Retinal pigment epithelial cell (primary cell): Measurements from ENCODE around the gene SOHLH2.
A peak's percentile ranks its signal among the peaks of the same experiment; 100 is the strongest.

ENCODE experiments used
- DNase-seq: peaks from one replicate; pipeline ENCODE4 v3.0.0-alpha.2; 2010; ENCODE audit warnings: low read depth
- H3K4me3 ChIP-seq: 2 replicates; pipeline ENCODE4 v1.5.1; 2011; ENCODE audit warnings: mild to moderate bottlenecking, low read length, control low read depth, moderate library complexity
- CTCF ChIP-seq: conservative IDR thresholded peaks from 2 replicates; pipeline ENCODE4 v1.5.1; 2011; ENCODE audit warnings: low read depth, low read length, control low read depth, inconsistent platforms

The SOHLH2 gene

GRCh38 chr13:36134632-36135031 is 79.7 kb downstream of the SOHLH2 start:
- TF ChIP-seq CTCF: no peak

GRCh38 chr13:36133950-36134626 is 80.3 kb downstream of the SOHLH2 start:
- peak; percentile 34 for TF ChIP-seq CTCF
- no peak overlapping the region for H3K4me3 ChIP-seq
- no peak for DNase-seq

More at GRCh38 chr13:36134632-36135031, 79.7 kb downstream of the SOHLH2 start:
- DNase-seq: no peak
- H3K4me3 ChIP-seq: no peak overlapping the region

GRCh38 chr13:36132376-36132775 is 82.0 kb downstream of the SOHLH2 start:
- DNase-seq: no peak
- no peak for TF ChIP-seq CTCF

GRCh38 chr13:36131931-36132297 is 82.4 kb downstream of the SOHLH2 start:
- DNase-seq: no peak
- no peak for TF ChIP-seq CTCF
- H3K4me3 ChIP-seq: no peak overlapping the region

More at GRCh38 chr13:36132376-36132775, 82.0 kb downstream of the SOHLH2 start:
- H3K4me3 ChIP-seq: no peak overlapping the region

GRCh38 chr13:36131222-36131930 is 83.0 kb downstream of the SOHLH2 start, which contains the start of gene DCLK1:
TSS of gene DCLK1 (minus strand) at chr13:36131382.
- DNase-seq: no peak
- TF ChIP-seq CTCF: no peak
- peak within 1 kb of the TSS; percentile 47 for H3K4me3 ChIP-seq

- peak overlapping the region; percentile 47 for H3K4me3 ChIP-seq
- no peak for DNase-seq
- no peak for TF ChIP-seq CTCF
These were observed 83.7 kb downstream of the SOHLH2 start for GRCh38 chr13:36130552-36131221.
